A673 (cell line): ENCODE measurements around the gene PRKX.
"Not testable (repeated sequence)": the region's sequence is repeated elsewhere in the genome, so short reads cannot be mapped to it uniquely, and the experiment has no call there.

Experiments
- EZH2 ChIP-seq: fragments of 200-600 bp; sonication (generic); IDR thresholded peaks from 2 replicates; pipeline ENCODE4 v1.6.1; 2017; ENCODE audit warnings: borderline replicate concordance, low read depth, mild to moderate bottlenecking, mixed read lengths, antibody characterized with exemption, low read length; ENCODE audit not compliant: poor library complexity, severe bottlenecking
- TF ChIP-seq, protein P1 (sequence below): fragments of 300-800, 200-600 bp; sonication (generic); conservative IDR thresholded peaks from 2 replicates; pipeline ENCODE4 v1.5.1; 2017; ENCODE audit warnings: low read depth, mild to moderate bottlenecking, antibody characterized with exemption, low read length, moderate library complexity, mixed read lengths

- not testable (repeated sequence) for TF ChIP-seq EZH2
- TF ChIP-seq, protein P1, sequence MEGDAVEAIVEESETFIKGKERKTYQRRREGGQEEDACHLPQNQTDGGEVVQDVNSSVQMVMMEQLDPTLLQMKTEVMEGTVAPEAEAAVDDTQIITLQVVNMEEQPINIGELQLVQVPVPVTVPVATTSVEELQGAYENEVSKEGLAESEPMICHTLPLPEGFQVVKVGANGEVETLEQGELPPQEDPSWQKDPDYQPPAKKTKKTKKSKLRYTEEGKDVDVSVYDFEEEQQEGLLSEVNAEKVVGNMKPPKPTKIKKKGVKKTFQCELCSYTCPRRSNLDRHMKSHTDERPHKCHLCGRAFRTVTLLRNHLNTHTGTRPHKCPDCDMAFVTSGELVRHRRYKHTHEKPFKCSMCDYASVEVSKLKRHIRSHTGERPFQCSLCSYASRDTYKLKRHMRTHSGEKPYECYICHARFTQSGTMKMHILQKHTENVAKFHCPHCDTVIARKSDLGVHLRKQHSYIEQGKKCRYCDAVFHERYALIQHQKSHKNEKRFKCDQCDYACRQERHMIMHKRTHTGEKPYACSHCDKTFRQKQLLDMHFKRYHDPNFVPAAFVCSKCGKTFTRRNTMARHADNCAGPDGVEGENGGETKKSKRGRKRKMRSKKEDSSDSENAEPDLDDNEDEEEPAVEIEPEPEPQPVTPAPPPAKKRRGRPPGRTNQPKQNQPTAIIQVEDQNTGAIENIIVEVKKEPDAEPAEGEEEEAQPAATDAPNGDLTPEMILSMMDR: not testable (repeated sequence)
Observed at GRCh38 chrX:3735891-3736290, 22.4 kb upstream of the PRKX start.
